Fibroblast of lung (primary cell): ENCODE data around the gene PITHD1. TPM values are rescaled to one million over a fixed set of nuclear protein-coding genes. Genes with fewer than 3 reads are reported as not detected.

ENCODE experiments used
- DNase-seq, 2 donors: peaks; one replicate each; pipeline versions ENCODE4 v3.0.0 to v3.0.0-alpha.2; 2010; ENCODE audit warnings: low read depth in 2 of 2
- H2AFZ ChIP-seq: 2 replicates; pipeline ENCODE4 v1.5.1; 2012; ENCODE audit warnings: low read length, control low read depth, inconsistent platforms
- H3K27ac ChIP-seq: 2 replicates; pipeline ENCODE4 v1.5.1; 2011; ENCODE audit warnings: low read length, control low read depth; ENCODE audit not compliant: insufficient read depth
- H3K27me3 ChIP-seq: 2 replicates; pipeline ENCODE4 v1.5.1; 2011; ENCODE audit warnings: mild to moderate bottlenecking, low read length; ENCODE audit not compliant: control insufficient read depth, insufficient read depth
- H3K36me3 ChIP-seq: 2 replicates; pipeline ENCODE4 v1.5.1; 2011; ENCODE audit warnings: low read length; ENCODE audit not compliant: control insufficient read depth, insufficient read depth
- H3K4me1 ChIP-seq: 2 replicates; pipeline ENCODE4 v1.5.1; 2011; ENCODE audit warnings: low read length; ENCODE audit not compliant: control insufficient read depth, insufficient read depth; ENCODE audit errors: extremely low read depth
- H3K4me2 ChIP-seq: 2 replicates; pipeline ENCODE4 v1.5.1; 2011; ENCODE audit warnings: low read length, control low read depth; ENCODE audit not compliant: insufficient read depth; ENCODE audit errors: extremely low read depth
- H3K4me3 ChIP-seq, 4 experiments: fragments of 200-600 bp in 1 of 4; sonication (generic) in 1 of 4; replicated peaks in 1 of 4; 2 replicates each; pipeline ENCODE4 v1.5.1; 2011 to 2016; ENCODE audit warnings: low read length in 4 of 4, low read depth in 3 of 4, mild to moderate bottlenecking in 3 of 4, control low read depth in 2 of 4, inconsistent platforms in 1 of 4, mixed read lengths in 1 of 4; ENCODE audit not compliant: insufficient read depth in 1 of 4; ENCODE audit errors: control extremely low read depth in 1 of 4
- H3K79me2 ChIP-seq: 2 replicates; pipeline ENCODE4 v1.5.1; 2012; ENCODE audit warnings: mild to moderate bottlenecking, low read length, inconsistent platforms; ENCODE audit not compliant: control insufficient read depth, insufficient read depth
- H3K9ac ChIP-seq: 2 replicates; pipeline ENCODE4 v1.5.1; 2011; ENCODE audit warnings: mild to moderate bottlenecking, low read length, control low read depth; ENCODE audit not compliant: insufficient read depth
- H3K9me3 ChIP-seq: 2 replicates; pipeline ENCODE4 v1.5.1; 2012; ENCODE audit warnings: low read depth, low read length; ENCODE audit not compliant: control insufficient read depth, insufficient read depth
- H4K20me1 ChIP-seq: 2 replicates; pipeline ENCODE4 v1.5.1; 2011; ENCODE audit warnings: low read length; ENCODE audit not compliant: control insufficient read depth, insufficient read depth; ENCODE audit errors: extremely low read depth
- CTCF ChIP-seq, 2 donors: IDR thresholded peaks in 1 of 2; conservative IDR thresholded peaks in 1 of 2; 1 replicate in 1 of 2; 2 replicates in 1 of 2; pipeline ENCODE4 v1.5.1; 2011 to 2012; ENCODE audit warnings: low read length in 2 of 2, control low read depth in 1 of 2, inconsistent platforms in 1 of 2, low read depth in 1 of 2, mild to moderate bottlenecking in 1 of 2
- EZH2 ChIP-seq: IDR thresholded peaks from 2 replicates; pipeline ENCODE4 v1.5.1; 2012; ENCODE audit warnings: low read length, control low read depth, mild to moderate bottlenecking; ENCODE audit errors: missing control alignments
- polyA plus RNA-seq, 2 donors: library from polyadenylated mRNA; depleted of rRNA in 1 of 2; stranded (reverse) in 1 of 2; unstranded in 1 of 2; fragments of >200 nt; gene quantifications; 2 replicates each; pipeline ENCODE4 v1.2.1, GENCODE V29; 2011 to 2012; ENCODE audit warnings: missing spikeins in 1 of 2
- total RNA-seq: library from RNA; depleted of rRNA; stranded (reverse); fragments of >200 nt; gene quantifications from 2 replicates; pipeline ENCODE4 v1.2.1, GENCODE V29; 2014

PITHD1 gene
- total and polyA plus RNA-seq, 2 donors (not counting 1 experiment from before 2014, with no cell fraction given) = 40.5 to 47.7 TPM

GRCh38 chr1:23763041-23763577, 15.1 kb upstream of the PITHD1 start:
- H3K27me3 ChIP-seq = no peaks in the 10 kb centered on the region
- DNase-seq = no peak

DNA sequence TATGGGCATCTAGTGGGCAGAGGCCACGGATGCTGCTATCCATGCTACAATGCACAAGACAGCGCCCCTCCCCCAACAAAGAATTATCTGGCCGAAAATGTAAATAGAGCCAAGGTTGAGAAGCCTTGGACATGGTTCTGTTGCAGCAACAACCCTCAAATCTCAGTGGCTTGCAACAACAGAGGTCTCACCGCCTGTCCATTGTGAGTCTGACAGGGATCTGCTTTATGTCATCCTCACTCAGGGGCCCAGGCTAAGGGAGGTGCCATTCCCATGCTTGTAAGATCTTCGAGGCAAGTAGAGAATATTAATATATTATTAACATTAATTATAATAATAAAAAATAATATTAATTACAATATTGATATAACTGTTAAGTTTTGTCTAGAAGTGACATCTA, 9.5 kb upstream of the PITHD1 start:
- Histone ChIP-seq H3K9me3 (no peaks in the 10 kb centered on the region), H3K36me3 (peaks cover 2% of the 10 kb centered on the region), H3K79me2 (no peaks in the 10 kb centered on the region), H2AFZ (no peak overlapping the region), H3K27ac (no peak overlapping the region), H3K4me3 (no peak overlapping the region), H3K27me3 (no peaks in the 10 kb centered on the region), H3K4me2 (no peak overlapping the region), H3K4me1 (no peaks in the 10 kb centered on the region), H3K9ac (no peak overlapping the region), H4K20me1 (no peaks in the 10 kb centered on the region)
- no peak for TF ChIP-seq CTCF (conservative IDR thresholded peaks at IDR 0.05 in 1 of 2, IDR thresholded peaks at IDR 0.05 in 1 of 2; ENCODE audit: low read depth in 1 of 2, low read length in 2 of 2)
- no peak for DNase-seq

More at GRCh38 chr1:23763041-23763577, 15.1 kb upstream of the PITHD1 start:
- Histone ChIP-seq H3K79me2 (no peaks in the 10 kb centered on the region), H3K36me3 (peaks cover 10% of the 10 kb centered on the region), H3K4me2 (no peak overlapping the region), H3K4me3 (no peak overlapping the region), H3K9ac (no peak overlapping the region), H4K20me1 (peaks cover 3% of the 10 kb centered on the region), H2AFZ (no peak overlapping the region), H3K9me3 (no peaks in the 10 kb centered on the region), H3K4me1 (no peaks in the 10 kb centered on the region), H3K27ac (no peak overlapping the region)
- no peak for TF ChIP-seq EZH2
- TF ChIP-seq CTCF (conservative IDR thresholded peaks at IDR 0.05 in 1 of 2, IDR thresholded peaks at IDR 0.05 in 1 of 2; ENCODE audit: low read depth in 1 of 2, low read length in 2 of 2) = no peak

DNA sequence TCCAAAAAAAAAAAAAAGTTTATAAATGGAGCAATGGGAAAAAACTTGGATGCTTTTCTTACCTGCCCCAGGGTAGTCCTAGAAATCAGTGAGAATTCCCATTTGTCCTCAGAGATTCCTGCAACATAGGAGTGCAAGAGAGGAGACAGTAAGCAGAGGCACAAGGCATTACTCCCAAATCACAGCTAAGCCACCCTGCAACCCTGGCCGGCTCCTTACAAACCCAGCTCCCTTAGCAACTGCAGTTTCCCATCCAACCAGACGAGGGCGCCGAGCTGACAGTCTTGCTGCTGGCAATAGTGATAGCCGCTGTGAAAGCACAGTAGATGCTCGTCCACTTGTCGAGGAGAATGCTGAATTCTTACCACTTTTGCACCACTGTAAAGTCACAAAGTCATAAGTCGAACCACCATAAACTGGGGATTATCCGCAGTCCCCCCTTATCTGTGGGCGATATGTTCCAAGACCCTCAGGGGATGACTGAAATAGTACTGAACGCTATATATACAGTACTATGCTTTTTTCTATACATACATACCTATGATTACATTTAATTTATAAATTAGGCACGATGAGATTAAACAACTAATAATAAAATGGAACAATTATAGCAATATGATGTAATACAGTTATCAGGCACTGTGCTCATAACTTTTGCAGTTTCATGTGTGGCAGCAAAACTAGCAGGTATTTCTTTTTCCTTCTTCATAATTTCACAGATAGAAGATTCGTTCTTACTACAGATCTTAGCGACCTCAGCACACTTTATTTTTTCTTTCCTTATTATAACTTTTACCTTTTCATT, 6.0 kb upstream of the PITHD1 start:
- no peak overlapping the region for H2AFZ ChIP-seq
- no peak overlapping the region for H3K4me2 ChIP-seq
- H3K4me1 ChIP-seq = no peaks in the 10 kb centered on the region
- H3K27me3 ChIP-seq = no peaks in the 10 kb centered on the region
- peak; percentile 65 to 81 for DNase-seq
- H3K9me3 ChIP-seq = no peaks in the 10 kb centered on the region
- H3K36me3 ChIP-seq = peaks cover 2% of the 10 kb centered on the region
- H3K9ac ChIP-seq = no peak overlapping the region
- no peak overlapping the region for H3K4me3 ChIP-seq
- H3K79me2 ChIP-seq = no peaks in the 10 kb centered on the region
- TF ChIP-seq EZH2 (no peak), CTCF (conservative IDR thresholded peaks at IDR 0.05 in 1 of 2, IDR thresholded peaks at IDR 0.05 in 1 of 2; ENCODE audit: low read depth in 1 of 2, low read length in 2 of 2) (peak; percentile 98 to 99)
- H3K27ac ChIP-seq = no peak overlapping the region
- no peaks in the 10 kb centered on the region for H4K20me1 ChIP-seq
